ENCODE measurements around the gene TPM3. TPM values are rescaled to one million over a fixed set of nuclear protein-coding genes. Genes with fewer than 3 reads are reported as not detected.
A peak's percentile ranks its signal among the peaks of the same experiment; 100 is the strongest.
"Not testable (repeated sequence)": the region's sequence is repeated elsewhere in the genome, so short reads cannot be mapped to it uniquely, and the experiment has no call there.

Gene TPM3
- polyA plus RNA-seq, 1 donor, result 272 TPM

GRCh38 chr1:154171223-154171583 lies 20.7 kb downstream of the TPM3 start:
- no peak for DNase-seq

- no peak for DNase-seq
Measured at GRCh38 chr1:154170547-154171222, 21.2 kb downstream of the TPM3 start.

GRCh38 chr1:154167461-154167860 lies 24.4 kb downstream of the TPM3 start:
- no peak for DNase-seq

- no peak for DNase-seq
Measured at GRCh38 chr1:154166207-154166606, 25.7 kb downstream of the TPM3 start.

- no peak for DNase-seq
Measured at GRCh38 chr1:154159554-154159953, 32.3 kb downstream of the TPM3 start.

GRCh38 chr1:154158307-154159125 lies 33.4 kb downstream of the TPM3 start:
- no peak for DNase-seq

DNA sequence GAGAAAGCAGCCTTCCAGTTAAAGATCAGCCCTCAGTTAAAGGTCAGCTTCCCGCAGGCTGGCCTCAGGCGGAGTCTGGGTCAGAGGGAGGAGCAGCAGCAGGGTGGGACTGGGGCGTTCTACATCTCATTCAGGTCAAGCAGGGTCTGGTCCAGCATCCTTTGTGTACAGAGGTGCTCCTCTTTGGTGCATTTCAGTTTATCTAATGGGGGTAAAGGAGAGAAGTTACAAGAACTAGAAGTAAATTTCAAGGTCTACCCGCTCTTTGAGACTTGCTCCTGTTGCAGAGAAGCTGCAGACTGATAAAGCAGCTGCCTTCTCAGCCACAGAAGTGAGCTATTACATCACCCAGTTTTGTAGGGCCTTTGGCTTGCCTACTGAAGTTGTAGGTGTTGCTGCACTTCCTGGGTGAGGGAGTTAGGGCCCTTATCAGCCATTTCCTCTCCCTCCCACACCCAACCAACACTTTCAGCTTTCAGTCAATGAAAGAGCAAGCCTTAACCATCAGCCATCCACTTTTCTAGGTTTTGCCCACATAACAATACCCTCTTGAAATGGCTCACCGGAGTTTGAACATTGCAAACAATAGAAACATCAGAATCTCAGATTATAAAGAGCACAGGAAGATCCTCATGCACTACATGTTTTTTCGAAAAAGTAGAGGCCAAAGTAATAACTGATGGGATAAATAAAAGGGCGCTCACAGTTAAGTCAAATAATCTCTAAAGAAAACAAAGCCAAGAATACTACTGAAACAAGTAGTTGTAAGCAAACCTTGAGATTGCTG lies 34.2 kb downstream of the TPM3 start:
- DNase-seq, result no peak

DNA sequence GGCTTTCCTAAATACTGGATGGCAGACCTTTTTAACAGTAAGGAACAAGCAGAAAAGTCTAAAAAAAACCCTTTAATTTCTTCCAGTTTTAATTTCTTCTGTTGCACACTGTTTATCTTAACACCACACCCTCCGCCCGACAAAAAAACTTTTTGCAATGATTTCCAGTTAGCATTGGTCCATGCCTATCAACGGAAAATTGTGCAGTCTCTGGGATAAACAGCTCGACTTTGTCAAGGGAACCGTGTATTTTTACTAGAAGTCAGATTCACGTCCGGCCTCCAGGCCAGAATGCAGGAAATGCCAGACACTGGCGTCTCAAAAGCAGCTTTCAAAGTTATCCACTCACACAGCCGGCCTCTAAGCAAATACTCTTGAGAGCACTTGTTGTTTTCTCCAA lies 36.6 kb downstream of the TPM3 start:
- peak; percentile 36 for DNase-seq

- peak; percentile 17 for DNase-seq
Measured at GRCh38 chr1:154154534-154155191, 37.2 kb downstream of the TPM3 start, which contains the start of gene NUP210L. Gene NUP210L, minus strand, starts transcription at chr1:154155073.

GRCh38 chr1:154154053-154154452 lies 37.8 kb downstream of the TPM3 start:
- DNase-seq, result no peak

- DNase-seq, result no peak
Measured at GRCh38 chr1:154151311-154151710, 40.6 kb downstream of the TPM3 start.

DNA sequence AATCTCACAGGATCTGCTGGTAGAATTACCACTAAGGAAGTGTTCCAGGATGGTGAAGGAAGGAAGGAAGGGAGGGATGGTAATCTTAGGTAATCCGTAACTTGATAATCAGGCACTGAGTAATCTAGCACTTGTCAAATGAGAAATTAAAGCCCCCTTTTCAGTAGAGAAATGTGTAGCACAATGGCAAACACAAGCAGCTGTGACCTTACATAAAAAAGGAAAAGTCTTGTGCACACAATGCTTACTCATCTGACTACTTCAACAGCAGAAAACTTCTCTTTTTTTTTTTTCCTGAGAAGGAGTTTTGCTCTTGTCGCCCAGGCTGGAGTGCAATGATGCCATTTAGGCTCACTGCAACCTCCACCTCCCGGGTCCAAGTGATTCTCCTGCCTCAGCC lies 43.1 kb downstream of the TPM3 start:
- DNase-seq, result no peak

GRCh38 chr1:154147505-154147904 lies 44.4 kb downstream of the TPM3 start:
- not testable (repeated sequence) for DNase-seq

DNA sequence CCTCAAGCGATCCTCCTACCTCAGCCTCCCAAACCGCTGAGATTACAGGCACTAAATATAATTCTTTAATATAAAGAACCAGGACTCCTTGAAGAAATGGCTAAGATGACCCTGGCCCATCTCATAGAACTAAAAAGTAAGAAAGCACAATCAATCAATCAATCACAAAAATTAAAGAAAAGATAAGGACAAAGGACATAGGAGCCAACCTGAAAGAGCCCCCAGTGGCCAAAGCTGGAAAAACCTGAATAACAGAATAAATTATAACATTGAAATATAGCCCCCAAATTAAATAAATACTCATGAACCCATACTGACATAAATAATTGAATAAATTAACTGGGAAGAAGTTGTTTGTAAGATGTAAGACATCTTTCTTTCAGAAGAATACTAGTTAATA lies 45.9 kb downstream of the TPM3 start:
- DNase-seq, result no peak

- no peak for DNase-seq
Measured at GRCh38 chr1:154142358-154142757, 49.5 kb downstream of the TPM3 start.

DNA sequence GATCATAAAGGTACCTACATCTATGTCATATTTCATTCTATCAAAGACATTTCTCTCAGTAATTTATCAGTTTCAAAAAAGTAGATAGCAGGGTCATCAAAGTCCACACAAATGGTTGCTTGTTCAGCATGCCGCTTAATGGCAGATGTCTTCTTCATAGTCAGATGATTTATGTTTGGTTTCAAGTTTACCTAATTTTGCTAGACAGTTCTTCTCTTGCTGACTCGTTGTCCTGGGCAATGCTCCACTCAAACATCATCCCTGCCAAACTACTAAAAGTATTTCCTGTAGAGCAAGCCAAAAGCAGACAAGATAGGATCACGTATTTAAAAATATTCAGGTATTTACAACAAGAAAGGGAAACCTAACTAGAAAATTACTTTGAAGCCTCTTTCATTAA lies 50.7 kb downstream of the TPM3 start:
- no peak for DNase-seq

GRCh38 chr1:154137888-154138287 lies 54.0 kb downstream of the TPM3 start:
- no peak for DNase-seq

DNA sequence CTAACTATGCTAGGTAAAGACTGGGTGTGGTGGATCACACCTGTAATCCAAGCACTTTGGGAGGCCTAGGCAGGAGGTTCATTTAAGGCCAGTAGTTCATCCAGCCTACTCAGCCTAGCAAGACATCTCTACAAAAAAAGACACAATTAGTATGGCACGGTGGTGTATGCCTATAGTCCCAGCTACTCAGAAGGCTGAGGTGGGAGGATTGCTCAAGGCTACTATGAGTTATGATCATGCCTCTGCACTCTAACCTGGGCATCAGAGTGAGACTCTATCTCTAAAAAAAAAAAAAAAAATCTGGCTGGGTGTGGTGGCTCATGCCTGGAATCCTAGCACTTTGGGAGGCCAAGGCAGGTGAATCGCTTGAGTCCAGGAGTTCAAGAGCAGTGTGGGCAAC lies 58.6 kb downstream of the TPM3 start:
- DNase-seq, result no peak

DNA sequence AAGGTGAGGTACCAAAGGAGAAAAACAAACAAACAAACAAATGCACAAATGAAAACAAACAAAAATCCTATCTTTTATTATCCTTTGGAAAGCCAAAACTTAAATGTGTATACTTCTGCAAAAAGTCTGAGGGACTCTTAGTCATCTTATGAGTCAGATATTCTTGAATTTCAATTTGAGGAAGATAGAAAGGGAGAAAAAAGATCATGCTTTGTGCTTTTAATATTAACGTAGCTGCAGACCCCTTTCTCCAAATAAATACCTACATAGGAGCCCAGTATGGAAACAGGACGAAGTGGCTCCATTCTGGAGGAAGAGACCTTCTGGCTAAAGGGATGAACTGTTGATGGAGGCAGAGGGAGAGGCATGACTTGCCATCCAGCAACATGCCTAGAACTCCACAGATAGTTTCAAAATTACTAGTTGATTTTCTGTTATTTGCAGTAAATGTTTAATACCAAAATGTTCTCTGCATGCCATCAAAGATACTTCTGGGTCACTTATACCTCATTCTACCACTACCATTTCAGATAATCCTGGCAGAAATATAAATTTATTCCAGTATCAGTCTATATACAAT lies 62.4 kb downstream of the TPM3 start:
- no peak for DNase-seq

DNA sequence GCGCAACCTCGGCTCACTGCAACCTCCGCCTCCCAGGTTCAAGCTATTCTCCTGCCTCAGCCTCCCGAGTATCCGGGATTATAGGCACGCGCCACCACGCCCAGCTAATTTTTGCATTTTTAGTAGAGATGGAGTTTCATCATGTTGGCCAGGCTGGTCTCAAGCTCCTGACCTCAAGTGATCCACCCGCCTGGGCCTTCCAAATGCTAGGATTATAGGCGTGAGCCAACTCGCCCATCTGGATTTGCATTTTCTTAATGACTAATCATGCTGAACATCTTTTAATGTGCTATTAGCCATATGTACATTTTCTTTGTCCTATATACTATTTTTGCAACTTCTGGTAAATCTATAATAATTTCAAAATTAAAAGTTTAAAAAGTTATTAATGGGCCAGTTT lies 68.7 kb downstream of the TPM3 start:
- not testable (repeated sequence) for DNase-seq

- DNase-seq, result no peak
Measured at GRCh38 chr1:154117642-154118041, 74.3 kb downstream of the TPM3 start.

DNA sequence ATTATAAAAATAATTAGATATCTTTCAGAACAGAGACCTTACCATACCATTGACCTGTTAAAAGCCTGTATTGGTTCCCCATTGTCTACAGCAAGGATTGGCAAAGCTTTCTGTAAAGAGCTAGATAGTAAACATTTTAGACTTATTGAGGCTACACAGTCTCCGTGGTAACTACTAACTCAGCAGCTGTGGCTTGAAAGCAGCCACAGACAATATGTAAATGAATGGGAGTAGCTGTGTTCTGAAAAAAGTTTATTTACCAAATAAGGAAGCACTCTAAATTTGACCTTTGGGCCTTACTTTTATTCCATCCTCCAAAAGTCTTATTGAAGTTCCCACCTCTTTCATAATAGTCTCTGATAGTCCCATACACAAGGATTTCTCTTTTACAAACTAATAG lies 76.7 kb downstream of the TPM3 start:
- peak; percentile 2 for DNase-seq
